ENCODE data around the gene AACS.

AACS gene

DNA sequence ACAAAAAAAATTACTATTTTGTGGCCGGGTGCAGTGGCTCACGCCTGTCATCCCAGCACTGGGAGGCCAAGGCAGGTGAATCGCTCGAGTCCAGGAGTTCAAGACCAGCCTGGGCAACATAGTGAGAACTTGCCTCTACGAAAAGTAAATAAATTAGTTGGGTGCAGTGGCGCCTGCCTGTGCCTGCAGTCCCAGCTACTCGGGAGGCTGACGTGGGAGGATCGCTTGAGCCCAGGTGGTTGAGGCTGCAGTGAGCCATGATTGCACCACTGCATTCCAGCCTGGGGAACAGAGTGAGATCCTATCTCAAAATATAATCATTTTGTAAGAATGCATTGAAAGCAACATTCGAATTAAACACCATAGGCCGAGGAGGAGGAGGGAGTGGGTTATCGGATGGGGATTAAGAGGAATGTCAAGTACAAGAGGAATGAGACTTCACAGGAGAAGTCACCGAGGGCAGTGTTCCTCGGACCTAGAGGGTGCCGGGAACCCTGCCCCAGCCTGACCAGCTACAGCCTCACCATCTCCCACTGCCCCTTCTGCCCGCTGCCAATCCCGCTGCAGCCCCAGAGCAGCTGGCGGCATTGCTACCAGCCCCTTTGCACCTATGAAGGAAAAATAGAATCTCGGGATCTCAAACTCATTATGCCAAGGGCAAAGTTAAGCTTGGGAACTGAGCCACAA lies 32.6 kb upstream of the AACS start:
- Histone ChIP-seq H3K27me3 (ENCODE audit: insufficient read depth, poor library complexity, severe bottlenecking) (no peaks in the 10 kb centered on the region), H3K27ac (replicated peaks) (no peak overlapping the region), H3K4me3 (replicated peaks; ENCODE audit: insufficient read depth, low read length) (no peak overlapping the region)
- TF ChIP-seq POLR2AphosphoS5 (IDR thresholded peaks at IDR 0.05; ENCODE audit: low read depth) (no peak), SPI1 (IDR thresholded peaks at IDR 0.05; ENCODE audit: borderline replicate concordance, low read depth) (no peak), GABPA (IDR thresholded peaks at IDR 0.05; ENCODE audit: low read depth) (no peak)
- TF ChIP-seq, protein P1, sequence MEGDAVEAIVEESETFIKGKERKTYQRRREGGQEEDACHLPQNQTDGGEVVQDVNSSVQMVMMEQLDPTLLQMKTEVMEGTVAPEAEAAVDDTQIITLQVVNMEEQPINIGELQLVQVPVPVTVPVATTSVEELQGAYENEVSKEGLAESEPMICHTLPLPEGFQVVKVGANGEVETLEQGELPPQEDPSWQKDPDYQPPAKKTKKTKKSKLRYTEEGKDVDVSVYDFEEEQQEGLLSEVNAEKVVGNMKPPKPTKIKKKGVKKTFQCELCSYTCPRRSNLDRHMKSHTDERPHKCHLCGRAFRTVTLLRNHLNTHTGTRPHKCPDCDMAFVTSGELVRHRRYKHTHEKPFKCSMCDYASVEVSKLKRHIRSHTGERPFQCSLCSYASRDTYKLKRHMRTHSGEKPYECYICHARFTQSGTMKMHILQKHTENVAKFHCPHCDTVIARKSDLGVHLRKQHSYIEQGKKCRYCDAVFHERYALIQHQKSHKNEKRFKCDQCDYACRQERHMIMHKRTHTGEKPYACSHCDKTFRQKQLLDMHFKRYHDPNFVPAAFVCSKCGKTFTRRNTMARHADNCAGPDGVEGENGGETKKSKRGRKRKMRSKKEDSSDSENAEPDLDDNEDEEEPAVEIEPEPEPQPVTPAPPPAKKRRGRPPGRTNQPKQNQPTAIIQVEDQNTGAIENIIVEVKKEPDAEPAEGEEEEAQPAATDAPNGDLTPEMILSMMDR (IDR thresholded peaks at IDR 0.05; ENCODE audit: insufficient read depth, low read length): no peak
- TF ChIP-seq, protein P2, sequence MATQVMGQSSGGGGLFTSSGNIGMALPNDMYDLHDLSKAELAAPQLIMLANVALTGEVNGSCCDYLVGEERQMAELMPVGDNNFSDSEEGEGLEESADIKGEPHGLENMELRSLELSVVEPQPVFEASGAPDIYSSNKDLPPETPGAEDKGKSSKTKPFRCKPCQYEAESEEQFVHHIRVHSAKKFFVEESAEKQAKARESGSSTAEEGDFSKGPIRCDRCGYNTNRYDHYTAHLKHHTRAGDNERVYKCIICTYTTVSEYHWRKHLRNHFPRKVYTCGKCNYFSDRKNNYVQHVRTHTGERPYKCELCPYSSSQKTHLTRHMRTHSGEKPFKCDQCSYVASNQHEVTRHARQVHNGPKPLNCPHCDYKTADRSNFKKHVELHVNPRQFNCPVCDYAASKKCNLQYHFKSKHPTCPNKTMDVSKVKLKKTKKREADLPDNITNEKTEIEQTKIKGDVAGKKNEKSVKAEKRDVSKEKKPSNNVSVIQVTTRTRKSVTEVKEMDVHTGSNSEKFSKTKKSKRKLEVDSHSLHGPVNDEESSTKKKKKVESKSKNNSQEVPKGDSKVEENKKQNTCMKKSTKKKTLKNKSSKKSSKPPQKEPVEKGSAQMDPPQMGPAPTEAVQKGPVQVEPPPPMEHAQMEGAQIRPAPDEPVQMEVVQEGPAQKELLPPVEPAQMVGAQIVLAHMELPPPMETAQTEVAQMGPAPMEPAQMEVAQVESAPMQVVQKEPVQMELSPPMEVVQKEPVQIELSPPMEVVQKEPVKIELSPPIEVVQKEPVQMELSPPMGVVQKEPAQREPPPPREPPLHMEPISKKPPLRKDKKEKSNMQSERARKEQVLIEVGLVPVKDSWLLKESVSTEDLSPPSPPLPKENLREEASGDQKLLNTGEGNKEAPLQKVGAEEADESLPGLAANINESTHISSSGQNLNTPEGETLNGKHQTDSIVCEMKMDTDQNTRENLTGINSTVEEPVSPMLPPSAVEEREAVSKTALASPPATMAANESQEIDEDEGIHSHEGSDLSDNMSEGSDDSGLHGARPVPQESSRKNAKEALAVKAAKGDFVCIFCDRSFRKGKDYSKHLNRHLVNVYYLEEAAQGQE (IDR thresholded peaks at IDR 0.05; ENCODE audit: insufficient replicate concordance, low read depth): no peak
- DNase-seq (ENCODE audit: low read depth in 1 of 2, low spot score in 1 of 2): no peak

DNA sequence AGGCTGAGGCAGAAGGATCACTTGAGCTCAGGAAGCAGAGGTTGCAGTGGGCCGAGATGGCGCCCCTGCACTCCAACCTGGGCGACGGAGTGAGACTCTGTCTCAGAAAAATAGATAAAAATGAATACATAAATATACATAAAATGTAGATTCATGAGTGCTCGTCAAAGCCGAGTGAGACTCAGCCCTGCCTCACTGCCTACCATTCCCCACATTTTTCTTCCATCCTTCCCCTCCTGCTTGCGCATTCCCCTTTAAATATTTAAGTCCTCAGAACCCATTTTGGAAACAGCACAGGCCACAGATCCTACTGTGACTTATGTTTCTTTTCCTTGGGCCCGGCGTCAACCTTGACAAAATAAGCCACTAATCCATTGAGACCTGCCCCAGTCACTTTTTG lies 31.9 kb upstream of the AACS start:
- Histone ChIP-seq H3K27me3 (ENCODE audit: insufficient read depth, poor library complexity, severe bottlenecking) (no peaks in the 10 kb centered on the region), H3K27ac (replicated peaks) (no peak overlapping the region), H3K4me3 (replicated peaks; ENCODE audit: insufficient read depth, low read length) (no peak overlapping the region)
- no peak for TF ChIP-seq SPI1 (IDR thresholded peaks at IDR 0.05; ENCODE audit: borderline replicate concordance, low read depth)
- TF ChIP-seq, protein P2 (IDR thresholded peaks at IDR 0.05; ENCODE audit: insufficient replicate concordance, low read depth): no peak
- TF ChIP-seq, protein P1 (IDR thresholded peaks at IDR 0.05; ENCODE audit: insufficient read depth, low read length): no peak
- no peak for TF ChIP-seq POLR2AphosphoS5 (IDR thresholded peaks at IDR 0.05; ENCODE audit: low read depth)
- TF ChIP-seq GABPA (IDR thresholded peaks at IDR 0.05; ENCODE audit: low read depth): no peak
- no peak for DNase-seq (ENCODE audit: low read depth in 1 of 2, low spot score in 1 of 2)

DNA sequence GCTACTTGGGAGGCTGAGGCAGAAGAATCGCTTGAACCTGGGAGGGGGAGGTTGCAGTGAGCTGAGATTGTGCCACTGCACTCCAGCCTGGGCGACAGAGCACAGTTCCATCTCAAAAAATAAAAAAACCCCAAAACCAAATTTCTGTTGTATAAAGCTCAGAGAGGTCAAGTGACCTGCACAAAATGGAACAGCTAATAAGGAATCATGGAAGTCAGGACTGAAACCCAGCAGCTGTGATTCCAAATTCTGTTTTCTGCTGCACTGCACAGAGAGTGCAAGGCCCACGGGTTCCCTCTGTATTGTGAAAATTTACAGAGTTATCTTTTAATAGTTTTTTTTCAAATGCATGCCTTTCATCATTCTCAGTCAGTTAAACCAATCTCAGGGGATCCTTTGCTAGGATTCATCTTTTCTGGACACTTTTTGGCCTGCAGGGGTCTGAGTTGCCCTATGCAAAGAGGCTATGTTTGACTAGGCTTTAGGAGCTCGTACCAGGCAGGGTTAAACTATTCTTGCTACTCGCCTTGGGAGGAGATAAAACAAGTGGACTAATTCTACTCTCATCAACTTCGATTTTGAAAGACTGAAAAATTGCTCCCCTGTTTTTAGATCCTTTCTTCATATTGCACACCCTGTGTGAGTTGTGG lies 26.1 kb upstream of the AACS start:
- Histone ChIP-seq H3K27me3 (ENCODE audit: insufficient read depth, poor library complexity, severe bottlenecking) (no peaks in the 10 kb centered on the region), H3K27ac (replicated peaks) (no peak overlapping the region), H3K4me3 (replicated peaks; ENCODE audit: insufficient read depth, low read length) (no peak overlapping the region)
- TF ChIP-seq SPI1 (IDR thresholded peaks at IDR 0.05; ENCODE audit: borderline replicate concordance, low read depth): no peak
- TF ChIP-seq GABPA (IDR thresholded peaks at IDR 0.05; ENCODE audit: low read depth): no peak
- no peak for TF ChIP-seq POLR2AphosphoS5 (IDR thresholded peaks at IDR 0.05; ENCODE audit: low read depth)
- TF ChIP-seq, protein P1 (IDR thresholded peaks at IDR 0.05; ENCODE audit: insufficient read depth, low read length): no peak
- TF ChIP-seq, protein P2 (IDR thresholded peaks at IDR 0.05; ENCODE audit: insufficient replicate concordance, low read depth): no peak
- DNase-seq (ENCODE audit: low read depth in 1 of 2, low spot score in 1 of 2): no peak

All from HL-60 (cell line).